Measurements from ENCODE around the gene CLASRP. TPM values are rescaled to one million over a fixed set of nuclear protein-coding genes. Genes with fewer than 3 reads are reported as not detected.

Gene CLASRP
- total and polyA plus RNA-seq, 9 of the 15 experiments (the other 6 are each of a cell fraction or from before 2014, with no cell fraction given) = 0.94 to 86.3 (median 44.0) TPM

DNA sequence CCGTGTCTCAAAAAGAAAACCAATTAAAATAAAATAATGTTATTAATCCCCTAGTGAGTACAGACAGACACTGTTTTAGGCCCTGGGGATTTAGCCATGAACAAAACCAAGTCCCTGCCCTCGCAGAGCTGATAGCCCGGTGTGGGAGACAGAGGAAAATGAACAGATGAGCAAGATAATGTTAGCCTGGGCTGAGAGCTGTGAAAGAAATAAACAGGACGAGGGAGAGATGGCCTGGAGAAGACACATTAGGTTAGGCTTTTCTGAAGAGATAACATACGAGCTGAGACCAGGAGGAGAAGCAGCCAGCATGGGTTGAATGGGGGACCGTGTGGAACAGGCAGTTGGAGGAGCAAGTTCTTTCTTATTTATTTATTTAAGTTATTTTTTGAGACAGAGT is 28.5 kb upstream of the CLASRP start (continued):
- TF ChIP-seq, protein P1, sequence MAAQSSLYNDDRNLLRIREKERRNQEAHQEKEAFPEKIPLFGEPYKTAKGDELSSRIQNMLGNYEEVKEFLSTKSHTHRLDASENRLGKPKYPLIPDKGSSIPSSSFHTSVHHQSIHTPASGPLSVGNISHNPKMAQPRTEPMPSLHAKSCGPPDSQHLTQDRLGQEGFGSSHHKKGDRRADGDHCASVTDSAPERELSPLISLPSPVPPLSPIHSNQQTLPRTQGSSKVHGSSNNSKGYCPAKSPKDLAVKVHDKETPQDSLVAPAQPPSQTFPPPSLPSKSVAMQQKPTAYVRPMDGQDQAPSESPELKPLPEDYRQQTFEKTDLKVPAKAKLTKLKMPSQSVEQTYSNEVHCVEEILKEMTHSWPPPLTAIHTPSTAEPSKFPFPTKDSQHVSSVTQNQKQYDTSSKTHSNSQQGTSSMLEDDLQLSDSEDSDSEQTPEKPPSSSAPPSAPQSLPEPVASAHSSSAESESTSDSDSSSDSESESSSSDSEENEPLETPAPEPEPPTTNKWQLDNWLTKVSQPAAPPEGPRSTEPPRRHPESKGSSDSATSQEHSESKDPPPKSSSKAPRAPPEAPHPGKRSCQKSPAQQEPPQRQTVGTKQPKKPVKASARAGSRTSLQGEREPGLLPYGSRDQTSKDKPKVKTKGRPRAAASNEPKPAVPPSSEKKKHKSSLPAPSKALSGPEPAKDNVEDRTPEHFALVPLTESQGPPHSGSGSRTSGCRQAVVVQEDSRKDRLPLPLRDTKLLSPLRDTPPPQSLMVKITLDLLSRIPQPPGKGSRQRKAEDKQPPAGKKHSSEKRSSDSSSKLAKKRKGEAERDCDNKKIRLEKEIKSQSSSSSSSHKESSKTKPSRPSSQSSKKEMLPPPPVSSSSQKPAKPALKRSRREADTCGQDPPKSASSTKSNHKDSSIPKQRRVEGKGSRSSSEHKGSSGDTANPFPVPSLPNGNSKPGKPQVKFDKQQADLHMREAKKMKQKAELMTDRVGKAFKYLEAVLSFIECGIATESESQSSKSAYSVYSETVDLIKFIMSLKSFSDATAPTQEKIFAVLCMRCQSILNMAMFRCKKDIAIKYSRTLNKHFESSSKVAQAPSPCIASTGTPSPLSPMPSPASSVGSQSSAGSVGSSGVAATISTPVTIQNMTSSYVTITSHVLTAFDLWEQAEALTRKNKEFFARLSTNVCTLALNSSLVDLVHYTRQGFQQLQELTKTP (IDR thresholded peaks at IDR 0.05; ENCODE audit: low read depth in 1 of 2, partially characterized antibody in 2 of 2) = peak in 1 of 2 experiments; percentile 47
- TF ChIP-seq ELF2 (CRISPR knock-in tag; IDR thresholded peaks at IDR 0.05) = no peak
- TF ChIP-seq NEUROD1 (IDR thresholded peaks at IDR 0.05; ENCODE audit: borderline replicate concordance, low read depth, low read length, partially characterized antibody) = peak; percentile 38

DNA sequence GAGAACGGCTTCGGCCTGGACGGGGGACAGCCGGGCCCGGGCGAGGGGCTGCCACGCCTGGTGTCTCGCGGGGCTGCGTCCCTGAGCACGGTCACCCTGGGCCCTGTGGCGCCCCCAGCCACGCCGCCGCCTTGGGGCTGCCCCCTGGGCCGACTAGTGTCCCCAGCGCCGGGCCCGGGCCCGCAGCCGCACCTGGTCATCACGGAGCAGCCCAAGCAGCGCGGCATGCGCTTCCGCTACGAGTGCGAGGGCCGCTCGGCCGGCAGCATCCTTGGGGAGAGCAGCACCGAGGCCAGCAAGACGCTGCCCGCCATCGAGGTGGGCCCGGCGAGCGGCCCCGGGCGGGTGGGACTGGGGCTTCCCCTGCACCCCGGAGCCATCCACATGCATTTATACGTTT is 26.9 kb upstream of the CLASRP start:
- no peak overlapping the region for H3K4me3 ChIP-seq
- BruUV-seq (replicated peaks) = no TSS peak
- H3K9ac ChIP-seq (ENCODE audit: insufficient read depth in 1 of 2, low read depth in 2 of 2, low read length in 2 of 2) = no peak overlapping the region
- H3K4me2 ChIP-seq (ENCODE audit: insufficient read depth, low read length) = no peak overlapping the region
- DNase-seq (ENCODE audit: extremely low read depth in 1 of 4, low spot score in 3 of 4) = no peak
- H3K27me3 ChIP-seq (ENCODE audit: control insufficient read depth in 2 of 2, insufficient read depth in 2 of 2, low read length in 2 of 2) = no peaks in the 10 kb centered on the region
- no peak for ATAC-seq
- FAIRE-seq = no peak
- ChIA-PET POLR2A (interaction anchor here (1.0 kb wide), 1 partner anchor 27 kb away, joined by 4 read pairs; the partner anchor contains the start of gene CLASRP), CTCF (ENCODE audit: low intra/inter-chr PET ratio) (interaction anchor here (0.6 kb wide), 1 partner anchor 623 kb away, joined by 3 read pairs; no protein-coding TSS in a partner anchor)
- H3K27ac ChIP-seq (ENCODE audit: extremely low read depth, low read depth, low read length) = no peak overlapping the region
- intact Hi-C loops (cut with micrococcal nuclease) (loop anchor here (10.0 kb wide), 2 partner anchors 233 to 323 kb away; partner anchors contain the start of gene EXOC3L2), in situ Hi-C loops (cut with MboI) (no loop called here)
- 94% methylated on average over 24 of the region's 42 CpGs for WGBS (ENCODE audit: insufficient coverage, low coverage, missing lambda C conversion rate)
- H3K9me3 ChIP-seq (replicated peaks; ENCODE audit: control insufficient read depth, insufficient read depth, low read depth, low read length) = no peaks in the 10 kb centered on the region
- no peak overlapping the region for H2AFZ ChIP-seq (ENCODE audit: low read depth, low read length)
- H3K4me1 ChIP-seq (replicated peaks in 1 of 2; ENCODE audit: control insufficient read depth in 2 of 2, insufficient read depth in 2 of 2, low read length in 2 of 2) = peaks cover 5 to 12% of the 10 kb centered on the region in 2 experiments; a peak in 4 of 5 replicates
- no peaks in the 10 kb centered on the region for H3K36me3 ChIP-seq (ENCODE audit: control insufficient read depth, insufficient read depth, low read length)
- H4K20me1 ChIP-seq (replicated peaks; ENCODE audit: control insufficient read depth, insufficient read depth, low read length) = no peaks in the 10 kb centered on the region
- H3K79me2 ChIP-seq (ENCODE audit: control insufficient read depth, insufficient read depth, low read length) = no peaks in the 10 kb centered on the region
- no peaks in the 10 kb centered on the region for H3K9me1 ChIP-seq (ENCODE audit: control insufficient read depth, insufficient read depth, low read length)
- TF ChIP-seq, protein P2, sequence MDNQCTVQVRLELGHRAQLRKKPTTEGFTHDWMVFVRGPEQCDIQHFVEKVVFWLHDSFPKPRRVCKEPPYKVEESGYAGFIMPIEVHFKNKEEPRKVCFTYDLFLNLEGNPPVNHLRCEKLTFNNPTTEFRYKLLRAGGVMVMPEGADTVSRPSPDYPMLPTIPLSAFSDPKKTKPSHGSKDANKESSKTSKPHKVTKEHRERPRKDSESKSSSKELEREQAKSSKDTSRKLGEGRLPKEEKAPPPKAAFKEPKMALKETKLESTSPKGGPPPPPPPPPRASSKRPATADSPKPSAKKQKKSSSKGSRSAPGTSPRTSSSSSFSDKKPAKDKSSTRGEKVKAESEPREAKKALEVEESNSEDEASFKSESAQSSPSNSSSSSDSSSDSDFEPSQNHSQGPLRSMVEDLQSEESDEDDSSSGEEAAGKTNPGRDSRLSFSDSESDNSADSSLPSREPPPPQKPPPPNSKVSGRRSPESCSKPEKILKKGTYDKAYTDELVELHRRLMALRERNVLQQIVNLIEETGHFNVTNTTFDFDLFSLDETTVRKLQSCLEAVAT (IDR thresholded peaks at IDR 0.05) = no peak
- TF ChIP-seq THRAP3 (IDR thresholded peaks at IDR 0.05; ENCODE audit: borderline replicate concordance) = no peak
- no peak for TF ChIP-seq ZNF316 (IDR thresholded peaks at IDR 0.05)
